HG03159 (cell line): ENCODE results near the gene U2AF2.
A peak's percentile ranks its signal among the peaks of the same experiment; 100 is the strongest.

Experiments
- ATAC-seq: cut with Tn5 transposase; IDR thresholded peaks from one replicate; pipeline ENCODE4 v1.9.1; 2021; ENCODE audit warnings: mild to moderate bottlenecking, moderate library complexity; ENCODE audit not compliant: unreplicated experiment

The U2AF2 gene

GRCh38 chr19:55621205-55621672 lies 33.6 kb upstream of the U2AF2 start:
- no peak for ATAC-seq

- no peak for ATAC-seq
These were observed 33.1 kb upstream of the U2AF2 start for GRCh38 chr19:55621673-55622231.

DNA sequence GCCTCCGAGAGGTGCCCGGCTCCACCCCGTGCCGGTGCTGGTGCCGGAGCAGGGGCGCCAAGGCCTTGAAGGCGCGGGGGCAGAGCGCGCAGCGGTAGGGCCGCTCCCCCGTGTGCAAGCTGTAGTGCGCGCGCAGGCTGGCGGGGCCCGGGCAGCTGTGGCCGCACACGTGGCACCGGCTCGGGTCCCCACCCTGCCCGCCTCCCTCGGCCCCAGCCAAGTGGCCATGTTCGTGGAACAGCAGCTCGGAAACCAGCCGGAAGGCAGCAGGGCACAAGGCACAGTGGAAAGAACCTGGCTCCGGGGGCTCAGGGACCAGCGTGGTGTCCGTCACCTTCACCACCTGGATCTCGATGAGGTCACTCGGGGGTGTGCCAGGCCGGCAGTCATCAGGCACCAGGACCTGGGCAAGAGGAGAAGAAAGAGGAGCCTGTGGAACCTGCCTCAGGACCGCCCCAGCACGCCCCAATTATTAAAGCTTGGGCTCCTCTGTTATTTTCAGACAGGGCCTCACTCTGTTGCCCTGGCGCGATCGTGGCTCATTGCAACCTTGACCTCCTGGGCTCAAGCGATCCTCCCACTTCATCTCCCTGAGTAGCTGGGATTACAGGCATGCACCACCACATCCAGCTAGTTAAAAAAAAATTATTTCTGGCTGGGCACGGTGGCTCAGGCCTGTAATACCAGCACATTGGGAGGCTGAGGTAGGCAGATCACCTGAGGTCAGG lies 32.4 kb upstream of the U2AF2 start:
- ATAC-seq, result no peak

- ATAC-seq, result no peak
These were observed 31.7 kb upstream of the U2AF2 start for GRCh38 chr19:55623130-55623529.

DNA sequence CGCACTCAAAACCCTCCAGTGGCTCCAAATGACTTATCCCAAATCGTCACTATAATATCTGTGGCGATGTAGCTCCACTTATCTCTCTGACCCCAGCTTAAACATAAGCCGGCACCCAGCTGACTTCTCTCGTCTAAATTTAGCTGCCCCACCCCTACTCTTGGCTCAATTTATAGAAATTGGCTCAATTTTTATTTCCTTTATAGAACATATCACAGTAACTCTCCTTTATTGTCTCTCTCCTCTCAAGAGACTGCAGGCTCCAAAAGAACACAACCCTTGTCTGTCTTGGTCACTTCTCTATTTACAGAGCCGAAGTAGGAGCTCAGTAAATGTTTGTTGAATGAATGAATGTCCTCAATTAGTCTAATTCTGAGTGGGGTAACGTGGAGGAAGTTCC lies 31.3 kb upstream of the U2AF2 start:
- ATAC-seq, result no peak

DNA sequence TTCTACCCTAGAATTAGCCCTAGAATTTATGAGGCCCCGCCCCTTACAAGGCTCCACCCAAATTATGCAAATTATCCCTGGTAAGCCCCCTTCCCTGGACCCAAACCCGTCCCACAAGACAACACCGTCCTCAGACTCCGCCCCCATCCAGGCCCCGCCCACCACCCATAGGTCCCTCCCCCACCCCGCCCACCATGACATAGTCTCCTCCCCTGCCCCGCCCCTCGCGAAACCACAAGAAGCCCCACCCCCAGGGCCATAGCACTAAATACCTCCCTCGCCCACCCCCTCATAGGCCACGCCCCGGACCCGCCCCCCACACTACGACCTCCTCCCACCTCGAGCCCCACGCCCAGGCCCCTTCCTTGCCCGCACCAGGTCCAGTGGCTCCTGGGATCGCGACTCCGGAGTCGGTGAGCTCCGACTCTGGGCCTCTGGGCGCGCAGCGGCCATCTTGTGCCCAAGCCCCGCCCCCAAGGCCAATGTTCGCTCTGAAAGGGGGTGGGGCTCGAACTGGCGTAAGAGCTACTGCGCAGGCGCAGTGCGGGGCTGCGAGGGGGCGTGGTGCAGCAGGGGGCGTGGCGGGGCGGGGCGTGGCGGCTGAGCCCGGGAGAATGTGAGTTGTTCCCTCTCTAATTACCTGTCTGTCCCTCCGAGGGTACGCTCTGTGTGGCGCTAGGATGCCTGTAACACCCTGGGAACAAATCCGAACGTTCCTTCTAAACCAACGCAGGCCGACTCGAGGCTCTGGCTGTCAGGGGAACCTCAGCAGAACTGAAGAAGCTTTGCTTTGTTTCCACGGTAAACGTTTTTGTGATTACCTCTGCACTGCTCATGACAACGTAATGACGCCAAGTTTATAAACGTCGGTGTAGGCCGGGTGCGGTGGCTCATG lies 30.5 kb upstream of the U2AF2 start, which contains the start of gene ZNF784:
Gene ZNF784 (minus strand): TSS at position 458 of the 895 bp plus-strand sequence. CDS start 5 bp downstream, at position 453.
- peak; percentile 54 for ATAC-seq

DNA sequence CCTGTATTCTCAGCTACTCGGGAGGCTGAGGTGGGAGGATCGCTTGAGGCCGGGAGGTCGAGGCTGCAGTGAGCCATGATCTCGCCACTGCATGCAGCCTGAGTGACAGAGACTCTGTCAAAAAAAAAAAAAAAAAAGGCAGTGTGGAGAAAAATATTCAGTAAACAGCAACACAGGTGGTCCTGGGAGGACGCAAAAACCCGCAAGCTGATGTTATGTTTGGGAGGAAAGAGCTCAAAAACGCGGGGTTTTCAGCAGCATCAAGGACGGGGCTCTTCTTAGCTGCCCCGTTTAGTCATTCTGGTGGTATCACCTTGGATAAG lies 29.9 kb upstream of the U2AF2 start:
- ATAC-seq, result no peak

DNA sequence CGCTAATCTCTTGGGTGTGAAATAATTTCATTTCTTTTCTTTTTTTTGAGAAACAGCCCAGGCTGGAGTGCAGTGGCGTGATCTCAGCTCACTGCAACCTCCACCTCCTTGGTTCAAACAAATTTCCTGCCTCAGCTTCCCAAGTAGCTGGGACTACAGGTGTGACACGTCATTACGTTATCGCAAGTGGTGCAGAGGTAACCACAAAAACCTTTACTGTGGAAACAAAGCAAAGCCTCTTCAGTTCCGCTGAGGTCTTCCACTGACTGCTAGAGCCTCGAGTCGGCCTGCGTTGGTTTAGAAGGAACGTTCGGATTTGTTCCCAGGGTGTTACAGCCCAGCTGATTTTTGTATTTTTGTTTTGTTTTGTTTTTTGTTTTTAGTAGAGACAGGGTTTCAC lies 28.5 kb upstream of the U2AF2 start:
- no peak for ATAC-seq

DNA sequence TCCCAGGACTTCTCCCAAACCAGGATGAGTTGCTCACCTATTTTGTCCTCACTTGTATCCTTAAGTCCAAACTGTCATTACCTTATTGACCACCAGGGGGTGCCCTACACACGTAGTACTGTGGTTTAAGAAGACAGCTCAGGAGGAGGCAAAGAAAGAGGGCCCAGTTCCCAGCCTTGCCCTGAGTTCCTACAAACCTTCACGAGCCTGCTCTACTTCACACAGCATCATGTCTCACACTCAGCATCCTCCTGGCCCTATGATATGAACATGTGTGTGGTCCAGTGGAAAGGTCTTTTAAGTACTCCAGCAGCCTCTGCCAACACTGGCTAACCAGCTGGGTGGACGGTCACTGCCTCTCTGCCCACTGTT lies 22.4 kb upstream of the U2AF2 start:
- no peak for ATAC-seq

DNA sequence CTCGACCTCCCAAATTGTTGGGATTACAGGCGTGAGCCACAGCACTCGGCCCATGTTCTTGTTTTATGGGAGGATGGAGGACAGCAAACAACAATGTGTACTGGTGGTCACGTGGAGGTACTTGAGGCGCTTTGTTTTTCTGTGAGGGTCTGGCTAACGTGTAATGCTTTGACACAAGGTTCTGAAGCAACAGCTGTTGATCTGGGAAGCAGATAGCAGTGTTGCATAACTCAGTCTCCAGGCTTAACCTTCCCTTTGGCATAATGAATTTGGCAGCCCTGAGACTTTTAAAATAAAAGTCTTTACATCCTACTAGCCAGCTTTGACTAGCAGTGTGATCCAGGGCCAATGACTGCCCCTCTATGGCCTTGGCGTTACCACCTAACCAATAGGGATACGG lies 21.0 kb upstream of the U2AF2 start:
- ATAC-seq, result no peak

DNA sequence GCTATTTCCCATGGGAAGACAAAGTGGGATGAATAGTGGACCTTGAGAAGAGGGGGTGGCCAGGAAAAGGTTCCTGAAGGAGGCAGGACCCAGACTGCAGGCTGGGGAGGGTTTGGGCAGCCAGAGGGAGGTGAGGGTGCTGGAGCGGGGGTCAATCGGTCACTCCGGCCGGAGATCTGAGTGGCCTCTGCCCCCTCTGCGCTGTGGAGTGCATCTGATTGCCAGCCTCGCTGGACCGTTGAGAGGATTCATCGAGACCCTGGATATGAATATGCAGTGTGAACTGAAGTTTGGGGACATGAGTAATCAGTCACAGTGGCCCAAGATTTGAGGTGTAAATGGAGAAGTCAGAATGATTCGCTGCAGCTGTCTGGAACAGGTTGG lies 19.5 kb upstream of the U2AF2 start:
- no peak for ATAC-seq

DNA sequence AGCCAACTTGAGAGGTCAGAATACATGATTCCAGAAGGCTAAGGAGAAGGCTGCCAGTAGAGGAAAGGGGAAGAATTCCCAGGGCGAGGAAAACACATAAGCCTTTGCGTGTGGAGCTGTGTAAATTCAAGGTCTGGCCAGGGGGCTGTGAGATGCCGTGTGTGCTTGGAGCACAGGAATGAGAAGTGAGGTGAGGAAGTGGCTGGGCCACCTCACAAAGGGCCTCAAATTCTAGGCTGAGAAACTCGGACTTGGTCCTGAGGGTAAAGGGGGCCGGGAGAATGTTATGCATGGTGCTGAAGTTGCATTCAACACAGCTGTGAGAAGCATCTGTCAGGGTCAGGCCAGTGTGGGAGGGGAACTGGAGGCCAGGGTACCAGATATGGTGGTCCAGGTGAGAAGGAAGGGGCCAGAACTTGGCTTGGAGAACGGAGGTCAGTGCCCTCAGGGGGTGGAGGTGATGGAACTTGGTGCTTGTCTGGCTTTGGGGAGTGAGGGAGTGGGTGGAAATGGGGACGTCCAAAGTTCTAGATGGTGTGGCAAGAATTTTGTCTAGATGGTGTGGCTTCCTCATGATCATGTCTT lies 18.9 kb upstream of the U2AF2 start:
- no peak for ATAC-seq

DNA sequence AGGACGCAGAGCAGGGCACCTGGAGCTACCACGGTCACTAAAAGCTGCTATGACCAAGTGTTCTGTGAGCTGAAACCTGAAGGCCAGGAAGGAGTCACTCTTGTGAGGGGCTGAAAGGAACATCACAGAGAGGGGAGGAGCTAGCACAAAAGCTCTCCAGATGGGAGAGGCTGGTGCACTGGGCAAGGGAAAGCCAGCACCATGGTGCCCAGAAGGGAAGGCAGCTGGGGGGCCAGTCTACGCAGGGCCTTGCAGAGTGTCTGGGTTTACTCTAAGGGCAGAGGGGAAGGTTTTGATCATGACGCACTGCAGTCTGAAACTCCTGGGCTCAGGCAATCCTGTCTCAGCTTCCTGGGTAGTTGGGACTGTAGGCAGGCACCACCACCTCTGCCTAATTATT lies 18.1 kb upstream of the U2AF2 start:
- no peak for ATAC-seq

GRCh38 chr19:55637534-55637933 lies 17.3 kb upstream of the U2AF2 start:
- no peak for ATAC-seq

DNA sequence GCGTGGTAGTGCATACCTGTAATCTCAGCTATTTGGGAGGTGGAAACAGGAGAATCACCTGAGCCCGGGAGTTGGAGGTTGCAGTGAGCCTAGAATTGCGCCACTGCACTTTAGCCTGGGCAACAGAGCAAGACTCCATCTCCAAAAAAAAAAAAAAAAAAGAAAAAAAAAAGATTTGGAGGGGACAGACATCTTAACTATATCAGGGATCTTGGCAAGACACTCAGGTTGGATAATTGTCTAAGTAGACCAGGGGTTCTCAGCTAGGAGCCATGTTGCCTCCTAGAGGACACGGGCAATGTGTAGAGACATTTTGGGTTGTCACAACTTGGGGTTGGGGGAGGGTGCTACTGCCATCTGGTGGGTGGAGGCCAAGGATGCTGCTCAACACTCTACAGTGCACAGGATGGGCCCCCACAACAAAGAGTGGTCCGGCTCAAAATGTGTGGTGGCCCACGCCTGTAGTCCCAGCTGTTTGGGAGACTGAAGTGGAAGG lies 15.9 kb upstream of the U2AF2 start:
- no peak for ATAC-seq

GRCh38 chr19:55640043-55640576 lies 14.7 kb upstream of the U2AF2 start:
- ATAC-seq, result no peak

DNA sequence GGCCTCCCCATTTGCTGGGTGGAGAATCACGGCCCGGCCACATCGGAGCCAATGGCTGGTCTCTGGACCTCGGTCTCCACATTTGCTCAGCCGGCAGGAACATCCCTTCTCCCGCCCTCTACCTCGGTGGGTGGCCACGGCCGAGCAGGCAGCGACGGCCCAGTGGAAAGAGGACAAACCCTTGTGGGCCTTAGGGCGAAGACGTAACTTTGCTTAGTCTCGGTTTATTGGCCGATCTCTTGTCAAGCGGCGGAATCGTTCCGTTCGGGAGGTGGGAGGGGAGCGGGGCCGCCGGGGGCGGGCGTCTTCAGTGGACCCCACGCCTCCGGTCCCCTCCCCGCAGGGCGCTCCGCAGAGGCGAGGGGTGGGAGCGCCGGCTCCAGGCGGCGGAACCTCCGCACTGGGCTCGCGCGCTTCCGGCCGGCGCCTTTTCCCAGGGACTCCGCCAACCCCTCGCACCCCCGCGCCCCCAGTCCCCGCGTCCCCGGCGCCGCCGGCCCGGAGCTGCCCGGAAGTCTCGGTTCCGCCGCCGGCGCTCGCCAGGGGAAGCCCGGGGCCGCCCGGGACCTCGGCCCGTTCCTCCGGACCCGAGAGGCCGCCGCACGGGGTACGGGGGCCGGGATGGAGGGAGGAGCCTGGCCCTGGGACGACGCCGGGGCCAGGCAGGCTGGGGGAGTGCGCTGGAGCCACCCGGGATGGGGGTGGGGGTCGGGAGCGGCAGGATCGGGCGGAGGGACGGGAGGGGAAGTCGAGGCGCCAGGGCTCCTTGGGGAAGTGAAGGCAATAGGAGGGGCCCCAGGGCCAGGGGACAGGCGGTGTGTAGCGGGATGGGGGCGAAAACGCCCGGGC lies 14.0 kb upstream of the U2AF2 start, which contains the start of gene ZNF580:
Gene ZNF580 (plus strand): TSS at position 426 of the 849 bp plus-strand sequence. CDS start 1,507 bp downstream, outside the sequence.
- no peak for ATAC-seq

- ATAC-seq, result no peak
These were observed 13.2 kb upstream of the U2AF2 start for GRCh38 chr19:55641426-55642152.
